ENCODE measurements around the gene UACA. TPM values are rescaled to one million over a fixed set of nuclear protein-coding genes. Genes with fewer than 3 reads are reported as not detected.

Gene UACA
- total and polyA plus RNA-seq, 9 of the 15 experiments (the other 6 are each of a cell fraction or from before 2014, with no cell fraction given), result 0.06 to 0.33 (median 0.15) TPM; not detected in 5

DNA sequence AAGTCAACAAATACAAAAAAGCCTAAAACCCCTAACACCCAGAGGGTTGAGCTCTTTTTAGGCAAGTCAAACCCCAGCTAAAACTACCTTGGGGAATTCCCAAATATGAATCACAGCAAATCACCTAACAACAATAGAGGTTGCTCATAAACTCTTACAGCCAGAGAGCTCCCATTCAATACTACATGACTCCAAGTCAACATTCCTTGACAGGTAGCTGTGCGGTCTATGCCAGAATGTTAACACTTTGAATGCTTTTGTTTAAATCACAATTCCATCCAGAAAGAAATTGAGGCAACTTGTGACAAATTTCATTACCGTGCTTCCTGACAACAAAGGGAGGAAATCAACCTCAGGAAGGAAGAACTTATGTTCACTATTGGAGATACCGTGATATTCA lies 7.5 kb upstream of the UACA start:
- TF ChIP-seq BCOR (IDR thresholded peaks at IDR 0.05), result no peak
- ChIA-PET CTCF (ENCODE audit: low intra/inter-chr PET ratio) (no interaction called here), POLR2A (interaction anchor here (0.6 to 1.3 kb wide), 3 partner anchors 9 to 205 kb away, joined by 3 to 4 read pairs (median 3); no protein-coding TSS in a partner anchor)
- H3K9ac ChIP-seq (ENCODE audit: insufficient read depth in 1 of 2, low read depth in 2 of 2, low read length in 2 of 2), result no peak overlapping the region
- H3K9me1 ChIP-seq (ENCODE audit: control insufficient read depth, insufficient read depth, low read length), result no peaks in the 10 kb centered on the region
- H3K27me3 ChIP-seq (ENCODE audit: control insufficient read depth in 2 of 2, insufficient read depth in 2 of 2, low read length in 2 of 2), result no peaks in the 10 kb centered on the region; a peak in 2 of 5 replicates
- no peaks in the 10 kb centered on the region for H3K36me3 ChIP-seq (ENCODE audit: control insufficient read depth, insufficient read depth, low read length)
- no peaks in the 10 kb centered on the region for H3K4me1 ChIP-seq (replicated peaks in 1 of 2; ENCODE audit: control insufficient read depth in 2 of 2, insufficient read depth in 2 of 2, low read length in 2 of 2)
- no peaks in the 10 kb centered on the region for H3K79me2 ChIP-seq (ENCODE audit: control insufficient read depth, insufficient read depth, low read length)
- H4K20me1 ChIP-seq (replicated peaks; ENCODE audit: control insufficient read depth, insufficient read depth, low read length), result no peaks in the 10 kb centered on the region
- BruUV-seq (replicated peaks), result no TSS peak
- WGBS (ENCODE audit: insufficient coverage, low coverage, missing lambda C conversion rate), result 0% methylated on average over 3 of the region's 3 CpGs
- ATAC-seq (no peak), FAIRE-seq (no peak), DNase-seq (ENCODE audit: extremely low read depth in 1 of 4, low spot score in 3 of 4) (no peak)
- H2AFZ ChIP-seq (ENCODE audit: low read depth, low read length), result no peak overlapping the region
- no peak overlapping the region for H3K27ac ChIP-seq (ENCODE audit: extremely low read depth, low read depth, low read length)
- intact Hi-C loops (cut with micrococcal nuclease), result no loop called here
- in situ Hi-C loops (cut with MboI), result no loop called here
- no peaks in the 10 kb centered on the region for H3K9me3 ChIP-seq (replicated peaks; ENCODE audit: control insufficient read depth, insufficient read depth, low read depth, low read length)
- H3K4me2 ChIP-seq (ENCODE audit: insufficient read depth, low read length), result no peak overlapping the region
- no peak overlapping the region for H3K4me3 ChIP-seq

DNA sequence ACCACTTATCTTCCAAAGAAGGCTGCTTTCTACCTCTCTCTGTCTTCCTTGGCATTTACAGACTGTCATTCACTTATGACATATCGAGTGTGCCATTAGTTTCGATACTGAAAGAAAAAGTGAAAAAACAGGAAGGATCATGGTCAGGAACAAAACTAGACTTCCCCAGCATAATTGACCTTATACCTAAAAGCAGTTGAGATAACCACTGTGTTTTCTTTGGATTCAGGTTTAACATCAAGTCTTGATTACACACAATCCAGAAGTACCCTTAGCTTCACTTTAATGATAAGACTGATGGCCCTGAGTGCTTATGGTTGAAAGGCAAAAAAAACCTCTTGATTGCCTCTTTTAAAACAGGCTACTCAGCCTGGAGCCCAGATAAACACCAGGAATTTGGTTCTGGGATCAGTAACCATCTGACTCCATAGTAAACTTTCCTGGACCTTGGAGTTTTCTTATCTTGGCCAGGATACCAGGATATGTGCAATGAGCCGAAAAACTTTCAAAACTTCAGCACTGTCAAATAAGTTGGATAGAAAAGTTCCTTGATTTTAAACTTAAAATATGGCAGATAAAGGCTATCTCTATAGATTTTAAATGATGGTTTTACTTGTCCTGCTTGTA lies 5.0 kb upstream of the UACA start:
- FAIRE-seq, result no peak
- no TSS peak for BruUV-seq (replicated peaks)
- no peak overlapping the region for H3K4me3 ChIP-seq
- intact Hi-C loops (cut with micrococcal nuclease) (no loop called here), in situ Hi-C loops (cut with MboI) (no loop called here)
- CTCF ChIA-PET (ENCODE audit: low intra/inter-chr PET ratio), result no interaction called here
- no peak for TF ChIP-seq NFYB (IDR thresholded peaks at IDR 0.05; ENCODE audit: extremely low read depth, insufficient read length)
- no peak for TF ChIP-seq PPARD (CRISPR knock-in tag; IDR thresholded peaks at IDR 0.05)
- TF ChIP-seq SIN3A (IDR thresholded peaks at IDR 0.05; ENCODE audit: borderline replicate concordance in 2 of 2, control insufficient read depth in 1 of 2, low read depth in 2 of 2, low read length in 2 of 2), result no peak
- no peak for TF ChIP-seq PHTF2 (CRISPR knock-in tag; IDR thresholded peaks at IDR 0.05)
- TF ChIP-seq PTTG1 (tag; IDR thresholded peaks at IDR 0.05; ENCODE audit: low read depth), result no peak
- no peak for TF ChIP-seq ZNF282 (CRISPR knock-in tag; IDR thresholded peaks at IDR 0.05)
- no peak for TF ChIP-seq MCM7 (IDR thresholded peaks at IDR 0.05)
- TF ChIP-seq MLX (CRISPR knock-in tag; conservative IDR thresholded peaks at IDR 0.05), result no peak
- H3K9me1 ChIP-seq (ENCODE audit: control insufficient read depth, insufficient read depth, low read length), result no peaks in the 10 kb centered on the region
- no peak for ATAC-seq
- H3K9ac ChIP-seq (ENCODE audit: insufficient read depth in 1 of 2, low read depth in 2 of 2, low read length in 2 of 2), result no peak overlapping the region
- H4K20me1 ChIP-seq (replicated peaks; ENCODE audit: control insufficient read depth, insufficient read depth, low read length), result no peaks in the 10 kb centered on the region
- H3K4me1 ChIP-seq (replicated peaks in 1 of 2; ENCODE audit: control insufficient read depth in 2 of 2, insufficient read depth in 2 of 2, low read length in 2 of 2), result peaks cover 0 to 4% of the 10 kb centered on the region in 2 experiments; a peak in 2 of 5 replicates
- no peak for DNase-seq (ENCODE audit: extremely low read depth in 1 of 4, low spot score in 3 of 4)
- H2AFZ ChIP-seq (ENCODE audit: low read depth, low read length), result no peak overlapping the region
- H3K79me2 ChIP-seq (ENCODE audit: control insufficient read depth, insufficient read depth, low read length), result no peaks in the 10 kb centered on the region
- H3K36me3 ChIP-seq (ENCODE audit: control insufficient read depth, insufficient read depth, low read length), result no peaks in the 10 kb centered on the region
- no peak overlapping the region for H3K4me2 ChIP-seq (ENCODE audit: insufficient read depth, low read length)
- POLR2A ChIA-PET, result no interaction called here
- WGBS (ENCODE audit: insufficient coverage, low coverage, missing lambda C conversion rate), result 4% methylated on average over 3 of the region's 3 CpGs
- H3K27ac ChIP-seq (ENCODE audit: extremely low read depth, low read depth, low read length), result no peak overlapping the region
- no peaks in the 10 kb centered on the region for H3K9me3 ChIP-seq (replicated peaks; ENCODE audit: control insufficient read depth, insufficient read depth, low read depth, low read length)
- H3K27me3 ChIP-seq (ENCODE audit: control insufficient read depth in 2 of 2, insufficient read depth in 2 of 2, low read length in 2 of 2), result no peaks in the 10 kb centered on the region; a peak in 2 of 5 replicates

Measured in K562 (cell line).